ENCODE measurements around the gene ATXN7L3. TPM values are rescaled to one million over a fixed set of nuclear protein-coding genes. Genes with fewer than 3 reads are reported as not detected.
A peak's percentile ranks its signal among the peaks of the same experiment; 100 is the strongest.

The ATXN7L3 gene
- total and polyA plus RNA-seq, 9 of the 15 experiments (the other 6 are each of a cell fraction or from before 2014, with no cell fraction given): 0.62 to 66.1 (median 33.2) TPM

DNA sequence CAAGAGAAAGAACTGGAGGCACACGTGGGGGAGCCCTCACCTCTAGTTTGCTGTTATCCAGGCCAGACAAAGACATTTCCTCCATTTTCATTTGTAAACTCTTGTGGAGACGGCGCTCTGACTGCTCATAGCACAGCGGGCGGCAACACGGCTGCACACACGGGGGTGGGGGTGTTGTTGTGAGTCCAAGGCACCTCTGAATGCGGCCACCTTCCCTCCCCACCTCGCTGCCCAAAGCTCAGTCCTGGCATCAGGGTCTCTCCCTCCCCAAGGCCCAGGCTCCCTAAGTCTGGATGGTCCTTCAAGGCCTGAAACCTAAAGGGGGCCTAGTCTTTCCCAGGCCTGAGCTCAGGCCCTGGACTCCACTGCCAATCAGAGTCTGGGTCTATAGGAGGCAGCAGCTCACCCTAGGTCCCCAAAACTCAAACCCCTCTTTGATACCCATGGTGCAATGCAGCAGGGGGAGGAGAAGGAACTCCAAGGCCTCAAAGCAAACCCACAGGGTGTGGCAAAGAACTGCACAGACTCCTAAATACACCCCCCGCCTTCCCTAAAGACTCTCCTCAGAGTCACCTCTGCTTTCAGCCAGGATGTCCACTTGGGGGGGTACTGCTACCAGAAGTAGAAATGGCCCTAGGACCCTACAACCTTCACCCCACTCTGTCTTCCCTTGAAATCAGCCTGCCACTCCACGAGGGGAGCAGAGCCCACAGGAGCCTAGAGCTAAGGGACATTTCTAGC, 1.5 kb downstream of the ATXN7L3 start (continued):
- no peak for TF ChIP-seq MAFK (IDR thresholded peaks at IDR 0.05; ENCODE audit: low read length)
- peak; percentile 55 for TF ChIP-seq TAF1 (IDR thresholded peaks at IDR 0.05; ENCODE audit: control insufficient read depth, extremely low read depth, insufficient read depth, low read length, severe bottlenecking)
- TF ChIP-seq NFE2L1 (tag; IDR thresholded peaks at IDR 0.05; ENCODE audit: borderline replicate concordance, low read depth): no peak
- TF ChIP-seq KLF16 (IDR thresholded peaks at IDR 0.05): 0 out of 2 replicates have a peak, but pooled peaks have one; percentile 11
- peak; percentile 47; the same call in 1 of the 2 replicates for TF ChIP-seq POLR2AphosphoS5 (IDR thresholded peaks at IDR 0.05; ENCODE audit: control insufficient read depth, insufficient read depth, low read depth, low read length)
- TF ChIP-seq ESRRA (IDR thresholded peaks at IDR 0.05; ENCODE audit: borderline replicate concordance, low read depth): peak; percentile 75
- TF ChIP-seq LEF1 (IDR thresholded peaks at IDR 0.05): no peak
- peak; percentile 46; the same call in 1 of the 2 replicates for TF ChIP-seq ETV5 (CRISPR knock-in tag; IDR thresholded peaks at IDR 0.05; ENCODE audit: low read depth)
- TF ChIP-seq ZNF143 (CRISPR knock-in tag; IDR thresholded peaks at IDR 0.05): peak; percentile 33; the same call in 1 of the 2 replicates
- TF ChIP-seq HDAC8 (tag; IDR thresholded peaks at IDR 0.05): no peak
- no peak for TF ChIP-seq ZNF23 (CRISPR knock-in tag; IDR thresholded peaks at IDR 0.05)
- no peak for TF ChIP-seq STAT5B (CRISPR knock-in tag; IDR thresholded peaks at IDR 0.05)
- peak; percentile 12; the same call in 1 of the 2 replicates for TF ChIP-seq CC2D1A (IDR thresholded peaks at IDR 0.05)
- no peak for TF ChIP-seq MYBL2 (IDR thresholded peaks at IDR 0.05; ENCODE audit: low read depth)
- no peak for TF ChIP-seq MYBL2 (CRISPR knock-in tag; IDR thresholded peaks at IDR 0.05; ENCODE audit: borderline replicate concordance)
- peak; percentile 33; the same call in 1 of the 2 replicates for TF ChIP-seq ELF4 (CRISPR knock-in tag; IDR thresholded peaks at IDR 0.05)
- TF ChIP-seq NRF1 (conservative IDR thresholded peaks at IDR 0.05 in 1 of 2, IDR thresholded peaks at IDR 0.05 in 1 of 2): 0 out of 4 replicates have a peak, but pooled peaks of 1 of the 2 experiments have one; percentile 14
- peak; percentile 57 for TF ChIP-seq BRD9 (IDR thresholded peaks at IDR 0.05; ENCODE audit: low read depth, partially characterized antibody)
- peak in 1 of 2 experiments; percentile 12 for TF ChIP-seq E2F6 (IDR thresholded peaks at IDR 0.05; ENCODE audit: borderline replicate concordance in 1 of 2, extremely low read depth in 1 of 2, insufficient read depth in 1 of 2, insufficient read length in 1 of 2, low read depth in 1 of 2, low read length in 1 of 2, poor library complexity in 1 of 2, severe bottlenecking in 1 of 2)
- TF ChIP-seq KDM4B (IDR thresholded peaks at IDR 0.05; ENCODE audit: borderline replicate concordance in 2 of 2, low read depth in 1 of 2): no peak
- peak; percentile 21 for TF ChIP-seq NEUROD1 (IDR thresholded peaks at IDR 0.05; ENCODE audit: borderline replicate concordance, low read depth, low read length, partially characterized antibody)
- TF ChIP-seq ZBTB1 (CRISPR knock-in tag; IDR thresholded peaks at IDR 0.05; ENCODE audit: borderline replicate concordance, low read depth): no peak
- 0 out of 2 replicates have a peak, but pooled peaks have one; percentile 21 for TF ChIP-seq SMC3 (conservative IDR thresholded peaks at IDR 0.05; ENCODE audit: insufficient read depth, low read depth, low read length)
- TF ChIP-seq ZNF740 (CRISPR knock-in tag; IDR thresholded peaks at IDR 0.05): peak; percentile 88
- no peak for TF ChIP-seq ZNF740 (tag; IDR thresholded peaks at IDR 0.05)
- peak; percentile 42; the same call in 1 of the 2 replicates for TF ChIP-seq MYNN (IDR thresholded peaks at IDR 0.05)
- no peak for TF ChIP-seq MYNN (CRISPR knock-in tag; IDR thresholded peaks at IDR 0.05)

Measured in K562 (cell line).